GM19438 (cell line): ENCODE results near the gene VWDE.

Source experiments
- ATAC-seq: cut with Tn5 transposase; IDR thresholded peaks from one replicate; pipeline ENCODE4 v1.9.1; 2021; ENCODE audit warnings: low read depth; ENCODE audit not compliant: unreplicated experiment

Gene VWDE

GRCh38 chr7:12337095-12337494 lies 66.6 kb downstream of the VWDE start:
- no peak for ATAC-seq

- ATAC-seq = no peak
These were observed 74.5 kb downstream of the VWDE start for GRCh38 chr7:12328888-12329770.

- no peak for ATAC-seq
These were observed 75.7 kb downstream of the VWDE start for GRCh38 chr7:12327922-12328321.

- no peak for ATAC-seq
These were observed 78.0 kb downstream of the VWDE start for GRCh38 chr7:12325646-12326045.

- no peak for ATAC-seq
These were observed 80.2 kb downstream of the VWDE start for GRCh38 chr7:12323415-12323814.

- no peak for ATAC-seq
These were observed 80.8 kb downstream of the VWDE start for GRCh38 chr7:12322903-12323300.

GRCh38 chr7:12322284-12322902 lies 81.3 kb downstream of the VWDE start:
- ATAC-seq = no peak

- ATAC-seq = no peak
These were observed 82.5 kb downstream of the VWDE start for GRCh38 chr7:12320987-12321647.

- no peak for ATAC-seq
These were observed 83.3 kb downstream of the VWDE start for GRCh38 chr7:12320241-12320986.

- no peak for ATAC-seq
These were observed 86.0 kb downstream of the VWDE start for GRCh38 chr7:12317675-12318074.

GRCh38 chr7:12316925-12317324 lies 86.7 kb downstream of the VWDE start:
- no peak for ATAC-seq

GRCh38 chr7:12315049-12315448 lies 88.6 kb downstream of the VWDE start:
- no peak for ATAC-seq

GRCh38 chr7:12314199-12314598 lies 89.5 kb downstream of the VWDE start:
- ATAC-seq = no peak

- no peak for ATAC-seq
These were observed 98.2 kb downstream of the VWDE start for GRCh38 chr7:12305502-12305901.

GRCh38 chr7:12303495-12303894 lies 100.2 kb downstream of the VWDE start:
- no peak for ATAC-seq

GRCh38 chr7:12303062-12303461 lies 100.6 kb downstream of the VWDE start:
- no peak for ATAC-seq

- ATAC-seq = no peak
These were observed 103.2 kb downstream of the VWDE start for GRCh38 chr7:12300415-12300814.

GRCh38 chr7:12299367-12299766 lies 104.3 kb downstream of the VWDE start:
- no peak for ATAC-seq

- no peak for ATAC-seq
These were observed 106.2 kb downstream of the VWDE start for GRCh38 chr7:12297283-12298108.

GRCh38 chr7:12296051-12296570 lies 107.6 kb downstream of the VWDE start:
- ATAC-seq = no peak
